Peyer's patch (tissue), 4 donors: ENCODE measurements around the gene LIPM.

Source experiments
- POLR2A ChIP-seq, 2 donors: fragments of 450-650 bp; IDR thresholded peaks; one replicate each; pipeline ENCODE4 v1.5.1; 2017; ENCODE audit warnings: antibody characterized with exemption in 2 of 2, mild to moderate bottlenecking in 2 of 2, moderate library complexity in 2 of 2
- TF ChIP-seq, protein P1 (sequence below), 6 experiments: fragments of 450-650 bp in 4 of 6; fragments of 200-600 bp in 2 of 6; sonication (generic) in 1 of 6; IDR thresholded peaks; one replicate each; pipeline ENCODE4 v1.5.1; 2017 to 2019; ENCODE audit warnings: antibody characterized with exemption in 6 of 6, mild to moderate bottlenecking in 3 of 6, moderate library complexity in 1 of 6

DNA sequence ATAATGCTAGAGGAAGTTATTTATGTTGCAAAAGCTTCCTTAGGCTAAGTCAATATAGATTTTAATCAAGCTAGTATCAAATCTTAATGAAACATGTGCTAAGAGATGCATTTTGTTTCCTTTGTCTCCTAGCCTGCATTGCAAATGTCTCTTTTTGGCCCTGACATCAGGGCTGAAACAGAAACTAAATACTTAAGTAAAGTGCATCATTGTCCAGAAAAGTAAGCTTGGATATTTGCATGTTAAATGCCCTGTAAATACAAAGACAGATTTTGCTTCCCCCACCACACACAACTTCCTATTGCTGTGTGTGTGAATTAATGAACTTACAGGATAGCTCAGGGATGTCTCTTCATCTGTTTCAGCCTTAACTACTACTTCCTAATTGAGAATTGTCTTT lies 67.6 kb downstream of the LIPM start:
- TF ChIP-seq, protein P1, sequence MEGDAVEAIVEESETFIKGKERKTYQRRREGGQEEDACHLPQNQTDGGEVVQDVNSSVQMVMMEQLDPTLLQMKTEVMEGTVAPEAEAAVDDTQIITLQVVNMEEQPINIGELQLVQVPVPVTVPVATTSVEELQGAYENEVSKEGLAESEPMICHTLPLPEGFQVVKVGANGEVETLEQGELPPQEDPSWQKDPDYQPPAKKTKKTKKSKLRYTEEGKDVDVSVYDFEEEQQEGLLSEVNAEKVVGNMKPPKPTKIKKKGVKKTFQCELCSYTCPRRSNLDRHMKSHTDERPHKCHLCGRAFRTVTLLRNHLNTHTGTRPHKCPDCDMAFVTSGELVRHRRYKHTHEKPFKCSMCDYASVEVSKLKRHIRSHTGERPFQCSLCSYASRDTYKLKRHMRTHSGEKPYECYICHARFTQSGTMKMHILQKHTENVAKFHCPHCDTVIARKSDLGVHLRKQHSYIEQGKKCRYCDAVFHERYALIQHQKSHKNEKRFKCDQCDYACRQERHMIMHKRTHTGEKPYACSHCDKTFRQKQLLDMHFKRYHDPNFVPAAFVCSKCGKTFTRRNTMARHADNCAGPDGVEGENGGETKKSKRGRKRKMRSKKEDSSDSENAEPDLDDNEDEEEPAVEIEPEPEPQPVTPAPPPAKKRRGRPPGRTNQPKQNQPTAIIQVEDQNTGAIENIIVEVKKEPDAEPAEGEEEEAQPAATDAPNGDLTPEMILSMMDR (IDR thresholded peaks at IDR 0.05) = no peak
- no peak for TF ChIP-seq POLR2A (IDR thresholded peaks at IDR 0.05)
